Astrocyte of the cerebellum (primary cell): ENCODE data around the gene PRKAG3.

ENCODE experiments used
- DNase-seq: peaks from one replicate; pipeline ENCODE4 v3.0.0-alpha.2; 2011; ENCODE audit warnings: low read depth
- H3K4me3 ChIP-seq: 2 replicates; pipeline ENCODE4 v1.5.1; 2011; ENCODE audit warnings: mild to moderate bottlenecking, low read depth, low read length, moderate library complexity
- CTCF ChIP-seq: IDR thresholded peaks from 2 replicates; pipeline ENCODE4 v1.5.1; 2012; ENCODE audit warnings: low read length, low read depth, moderate library complexity, mild to moderate bottlenecking; ENCODE audit errors: missing control alignments
- in situ Hi-C: cut with HindIII; loops from 2 replicates; pipeline ENCODE4 v1.10.0; 2017; ENCODE audit warnings: low sequenced_read_pairs

Gene PRKAG3

DNA sequence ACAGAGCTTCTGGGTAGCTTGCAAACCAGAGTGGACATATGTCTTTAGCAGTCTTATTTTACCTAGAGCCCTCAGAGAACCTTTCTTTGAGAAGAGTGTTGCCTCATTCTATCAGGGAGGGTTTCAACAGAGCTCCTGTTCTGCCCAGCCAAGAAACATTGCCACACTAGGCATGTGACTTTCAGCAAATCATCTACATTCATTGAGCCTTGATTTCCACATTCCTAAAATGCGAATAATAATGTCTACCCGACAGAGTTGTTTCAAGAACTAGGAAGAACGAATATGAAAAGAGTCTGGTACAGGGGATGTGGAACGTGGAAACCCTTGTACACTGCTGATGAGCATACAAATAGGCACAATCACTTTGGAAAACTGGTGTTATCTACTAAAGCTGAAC lies 7.8 kb upstream of the PRKAG3 start:
- no peak for TF ChIP-seq CTCF
- no peak for DNase-seq
- in situ Hi-C loops, result no loop called here
- no peak overlapping the region for H3K4me3 ChIP-seq

- TF ChIP-seq CTCF, result no peak
- no peak overlapping the region for H3K4me3 ChIP-seq
- DNase-seq, result no peak
- in situ Hi-C loops, result no loop called here
These were observed 5.9 kb upstream of the PRKAG3 start for GRCh38 chr2:218837495-218837894.

- no peak for TF ChIP-seq CTCF
- DNase-seq, result no peak
- H3K4me3 ChIP-seq, result no peak overlapping the region
- in situ Hi-C loops, result no loop called here
These were observed 3.1 kb upstream of the PRKAG3 start for GRCh38 chr2:218834685-218835084.

GRCh38 chr2:218833023-218833609 lies 1.5 kb upstream of the PRKAG3 start:
- TF ChIP-seq CTCF, result no peak
- H3K4me3 ChIP-seq, result no peak overlapping the region
- in situ Hi-C loops, result no loop called here

DNA sequence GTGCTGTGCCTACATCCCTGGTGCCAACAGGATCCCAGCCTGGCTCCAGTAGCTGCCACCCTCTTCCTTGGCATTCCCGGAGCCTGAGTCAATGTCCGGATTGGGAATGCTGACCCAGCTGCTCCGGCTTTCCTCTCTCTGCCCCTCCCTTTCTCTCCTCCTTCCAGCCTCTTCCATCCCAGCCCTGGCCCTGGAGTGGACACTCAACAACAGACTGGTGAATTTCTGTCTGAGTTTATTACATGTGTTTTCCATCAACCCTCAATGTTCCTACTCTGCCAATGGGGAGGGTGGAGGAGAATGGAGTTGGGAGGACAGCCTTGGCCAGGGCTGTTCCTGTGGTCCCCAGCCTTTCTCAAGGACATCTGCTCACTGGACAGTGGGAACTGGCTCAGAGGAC lies 917 bp upstream of the PRKAG3 start:
- DNase-seq, result no peak
- no peak for TF ChIP-seq CTCF
- in situ Hi-C loops, result no loop called here
- no peak overlapping the region for H3K4me3 ChIP-seq

More at GRCh38 chr2:218833023-218833609, 1.5 kb upstream of the PRKAG3 start:
- DNase-seq, result no peak

DNA sequence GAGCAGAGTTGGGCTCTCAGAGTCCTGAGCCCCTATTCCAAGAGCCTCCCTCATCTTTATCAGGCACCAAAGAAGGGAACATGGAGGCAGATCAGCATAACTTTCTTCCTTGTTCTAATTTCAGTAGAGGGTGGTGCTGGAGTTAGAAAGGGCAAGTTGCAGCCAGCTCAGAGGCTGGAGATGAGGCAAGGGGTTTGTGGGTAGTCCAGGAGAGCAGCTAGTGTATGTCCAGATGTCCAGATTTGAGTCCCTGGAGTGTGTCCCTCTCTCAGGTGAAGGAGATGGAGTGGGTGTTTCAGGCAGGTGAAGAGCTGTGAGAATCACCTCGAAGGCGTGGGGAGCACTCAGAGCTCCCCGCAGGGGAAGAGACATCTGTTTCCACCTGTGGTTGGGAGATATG lies 478 bp upstream of the PRKAG3 start:
- in situ Hi-C loops, result no loop called here
- no peak for DNase-seq
- no peak for TF ChIP-seq CTCF
- H3K4me3 ChIP-seq, result no peak overlapping the region
